Loucy (cell line): ENCODE data around the gene ARHGAP32.

Source experiments
- H2AFZ ChIP-seq: fragments of 200-600 bp; sonication (generic); 2 replicates; pipeline ENCODE4 v1.6.0; 2016; ENCODE audit warnings: antibody characterized with exemption, mild to moderate bottlenecking, low read length, moderate library complexity
- H3F3A ChIP-seq: fragments of 200-600 bp; 2 replicates; pipeline ENCODE4 v1.6.0; 2016; ENCODE audit warnings: antibody characterized with exemption, low read depth, mild to moderate bottlenecking
- H3K27me3 ChIP-seq: fragments of 200-600 bp; sonication (generic); 2 replicates; pipeline ENCODE4 v1.6.1; 2014; ENCODE audit warnings: low read length, mild to moderate bottlenecking; ENCODE audit not compliant: insufficient read depth, poor library complexity, severe bottlenecking
- H3K36me3 ChIP-seq: fragments of 200-600 bp; sonication (generic); 2 replicates; pipeline ENCODE4 v1.6.1; 2016; ENCODE audit warnings: low read length; ENCODE audit not compliant: insufficient read depth
- H3K4me1 ChIP-seq: fragments of 200-600 bp; sonication (generic); 2 replicates; pipeline ENCODE4 v1.5.1; 2014; ENCODE audit warnings: low read length, mild to moderate bottlenecking; ENCODE audit not compliant: insufficient read depth, poor library complexity, severe bottlenecking
- H3K4me2 ChIP-seq: fragments of 200-600 bp; sonication (generic); 2 replicates; pipeline ENCODE4 v1.6.0; 2014; ENCODE audit warnings: antibody characterized with exemption, low read length, low read depth, mild to moderate bottlenecking; ENCODE audit not compliant: poor library complexity, severe bottlenecking
- H3K4me3 ChIP-seq: fragments of 200-600 bp; sonication (generic); 2 replicates; pipeline ENCODE4 v1.5.1; 2014; ENCODE audit warnings: low read length, mild to moderate bottlenecking, mixed read lengths; ENCODE audit not compliant: poor library complexity, severe bottlenecking
- H3K79me2 ChIP-seq: fragments of 200-600 bp; sonication (generic); 2 replicates; pipeline ENCODE4 v1.6.1; 2014; ENCODE audit warnings: low read length; ENCODE audit not compliant: insufficient read depth
- H3K9ac ChIP-seq: fragments of 200-600 bp; sonication (generic); 2 replicates; pipeline ENCODE4 v1.6.0; 2014; ENCODE audit warnings: mild to moderate bottlenecking, low read depth, low read length, moderate library complexity; ENCODE audit not compliant: poor library complexity, severe bottlenecking
- H3K9me2 ChIP-seq: fragments of 200-600 bp; sonication (generic); replicated peaks from 2 replicates; pipeline ENCODE4 v1.6.1; 2016; ENCODE audit warnings: low read depth, low read length, mixed read lengths
- H3K9me3 ChIP-seq: fragments of 200-600 bp; sonication (generic); 2 replicates; pipeline ENCODE4 v1.6.1; 2014; ENCODE audit warnings: mild to moderate bottlenecking, antibody characterized with exemption, low read length, low read depth; ENCODE audit not compliant: insufficient read depth
- H4K20me1 ChIP-seq: fragments of 200-600 bp; sonication (generic); 2 replicates; pipeline ENCODE4 v1.6.0; 2014; ENCODE audit warnings: antibody characterized with exemption, low read length, mild to moderate bottlenecking; ENCODE audit not compliant: insufficient read depth, poor library complexity, severe bottlenecking
- EZH2phosphoT487 ChIP-seq: fragments of 200-600 bp; IDR thresholded peaks from 2 replicates; pipeline ENCODE4 v1.6.1; 2018; ENCODE audit warnings: antibody characterized with exemption, mild to moderate bottlenecking, moderate library complexity, borderline replicate concordance
- TF ChIP-seq, protein P1 (sequence below): fragments of 200-600 bp; sonication (generic); conservative IDR thresholded peaks from 2 replicates; pipeline ENCODE4 v1.5.1; 2014; ENCODE audit warnings: mild to moderate bottlenecking, antibody characterized with exemption, low read length

The ARHGAP32 gene

DNA sequence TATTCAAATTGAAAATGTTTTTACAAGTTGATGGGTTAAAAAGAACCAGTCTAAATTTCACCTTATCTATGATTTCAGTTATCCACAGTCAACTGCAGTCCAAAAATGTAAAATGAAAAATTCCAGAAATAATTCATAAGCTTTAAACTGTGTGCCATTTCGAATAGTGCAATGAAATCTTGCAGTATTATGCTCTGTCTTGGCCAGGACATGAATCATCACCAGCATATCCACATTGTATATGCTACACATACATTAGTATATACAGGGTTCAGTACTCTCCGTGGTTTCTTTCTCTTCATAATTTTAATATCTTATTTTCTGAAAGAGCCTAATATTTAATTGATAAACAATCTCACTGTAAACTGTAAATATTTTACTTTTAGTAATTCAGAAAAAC, 45.9 kb downstream of the ARHGAP32 start:
- Histone ChIP-seq H3K4me2 (no peak overlapping the region), H4K20me1 (no peaks in the 10 kb centered on the region), H3K9ac (no peak overlapping the region), H3K36me3 (0 out of 2 replicates have a peak, but pooled peaks cover 3% of the 10 kb centered on the region), H3F3A (no peaks in the 10 kb centered on the region), H2AFZ (no peak overlapping the region), H3K9me2 (no peaks in the 10 kb centered on the region), H3K9me3 (peaks cover 16% of the 10 kb centered on the region), H3K4me1 (no peaks in the 10 kb centered on the region), H3K27me3 (no peaks in the 10 kb centered on the region), H3K4me3 (no peak overlapping the region), H3K79me2 (peaks cover 14% of the 10 kb centered on the region; the same call in 1 of the 2 replicates)
- TF ChIP-seq, protein P1, sequence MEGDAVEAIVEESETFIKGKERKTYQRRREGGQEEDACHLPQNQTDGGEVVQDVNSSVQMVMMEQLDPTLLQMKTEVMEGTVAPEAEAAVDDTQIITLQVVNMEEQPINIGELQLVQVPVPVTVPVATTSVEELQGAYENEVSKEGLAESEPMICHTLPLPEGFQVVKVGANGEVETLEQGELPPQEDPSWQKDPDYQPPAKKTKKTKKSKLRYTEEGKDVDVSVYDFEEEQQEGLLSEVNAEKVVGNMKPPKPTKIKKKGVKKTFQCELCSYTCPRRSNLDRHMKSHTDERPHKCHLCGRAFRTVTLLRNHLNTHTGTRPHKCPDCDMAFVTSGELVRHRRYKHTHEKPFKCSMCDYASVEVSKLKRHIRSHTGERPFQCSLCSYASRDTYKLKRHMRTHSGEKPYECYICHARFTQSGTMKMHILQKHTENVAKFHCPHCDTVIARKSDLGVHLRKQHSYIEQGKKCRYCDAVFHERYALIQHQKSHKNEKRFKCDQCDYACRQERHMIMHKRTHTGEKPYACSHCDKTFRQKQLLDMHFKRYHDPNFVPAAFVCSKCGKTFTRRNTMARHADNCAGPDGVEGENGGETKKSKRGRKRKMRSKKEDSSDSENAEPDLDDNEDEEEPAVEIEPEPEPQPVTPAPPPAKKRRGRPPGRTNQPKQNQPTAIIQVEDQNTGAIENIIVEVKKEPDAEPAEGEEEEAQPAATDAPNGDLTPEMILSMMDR, result no peak
- TF ChIP-seq EZH2phosphoT487, result no peak

DNA sequence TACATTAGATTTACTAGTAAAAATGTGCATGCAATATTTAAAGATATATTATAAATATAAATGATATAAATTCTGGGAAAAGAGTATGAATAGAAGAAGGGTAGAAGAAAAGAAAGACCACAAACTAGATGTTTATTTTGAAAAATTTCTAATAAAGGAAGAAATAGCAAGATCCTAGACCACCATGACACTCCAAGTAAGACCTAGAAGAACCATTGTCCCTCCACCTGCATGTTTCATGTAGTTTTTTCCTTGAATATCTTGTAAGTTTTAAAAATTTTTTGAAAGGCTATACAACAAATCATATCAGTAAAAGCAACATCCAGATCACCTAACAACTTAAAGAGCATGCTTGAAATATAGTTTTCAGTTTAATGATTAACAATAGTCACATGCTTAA, 46.8 kb downstream of the ARHGAP32 start:
- H3K79me2 ChIP-seq, result peaks cover 14% of the 10 kb centered on the region; the same call in 1 of the 2 replicates
- no peak overlapping the region for H3K4me3 ChIP-seq
- peaks cover 8% of the 10 kb centered on the region for H3K9me3 ChIP-seq
- no peak overlapping the region for H3K4me2 ChIP-seq
- H4K20me1 ChIP-seq, result no peaks in the 10 kb centered on the region
- H3K27me3 ChIP-seq, result no peaks in the 10 kb centered on the region
- TF ChIP-seq, protein P1, result no peak
- no peak for TF ChIP-seq EZH2phosphoT487
- H3K4me1 ChIP-seq, result no peaks in the 10 kb centered on the region
- H3F3A ChIP-seq, result no peaks in the 10 kb centered on the region
- no peak overlapping the region for H3K9ac ChIP-seq
- no peaks in the 10 kb centered on the region for H3K36me3 ChIP-seq
- no peak overlapping the region for H2AFZ ChIP-seq
- H3K9me2 ChIP-seq, result no peaks in the 10 kb centered on the region

DNA sequence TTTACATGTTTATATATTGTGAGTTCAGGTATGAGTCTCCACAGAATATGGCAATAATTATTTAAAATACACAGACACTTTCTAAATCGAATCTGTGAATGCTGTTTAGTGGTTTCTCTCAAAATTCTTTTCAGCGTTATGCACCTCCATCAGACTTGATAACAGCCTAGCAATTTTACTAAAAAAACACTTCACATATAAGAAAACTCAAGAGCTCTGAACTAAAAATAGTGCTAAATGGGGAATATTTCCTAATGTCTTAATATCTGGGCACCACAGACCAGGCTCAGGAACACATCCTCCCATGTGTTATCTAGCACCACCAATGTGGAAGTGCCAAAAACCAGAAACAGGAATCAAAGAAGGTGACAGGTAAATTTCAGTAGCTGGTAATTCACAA, 47.9 kb downstream of the ARHGAP32 start:
- H3K9ac ChIP-seq, result no peak overlapping the region
- TF ChIP-seq EZH2phosphoT487, result no peak
- TF ChIP-seq, protein P1, result no peak
- H3K9me2 ChIP-seq, result no peaks in the 10 kb centered on the region
- no peak overlapping the region for H3K4me3 ChIP-seq
- no peaks in the 10 kb centered on the region for H4K20me1 ChIP-seq
- H3F3A ChIP-seq, result no peaks in the 10 kb centered on the region
- no peaks in the 10 kb centered on the region for H3K9me3 ChIP-seq
- no peaks in the 10 kb centered on the region for H3K4me1 ChIP-seq
- no peak overlapping the region for H3K4me2 ChIP-seq
- no peaks in the 10 kb centered on the region for H3K36me3 ChIP-seq
- H3K27me3 ChIP-seq, result no peaks in the 10 kb centered on the region
- peaks cover 9% of the 10 kb centered on the region; the same call in 1 of the 2 replicates for H3K79me2 ChIP-seq
- H2AFZ ChIP-seq, result no peak overlapping the region
